Glutamatergic neuron (in vitro differentiated cells): Measurements from ENCODE around the gene OR51L1. TPM values are rescaled to one million over a fixed set of nuclear protein-coding genes. Genes with fewer than 3 reads are reported as not detected.

Source experiments
- DNase-seq: peaks from one replicate; pipeline ENCODE4 v3.0.0; 2022
- H3K27ac Mint-ChIP-seq: one replicate; pipeline ENCODE4 v1.8.0; 2020; ENCODE audit warnings: mild to moderate bottlenecking, mixed read lengths, inconsistent platforms; ENCODE audit not compliant: unreplicated experiment
- H3K27me3 Mint-ChIP-seq: one replicate; pipeline ENCODE4 v1.8.0; 2020; ENCODE audit warnings: mild to moderate bottlenecking, moderate library complexity, mixed read lengths, inconsistent platforms; ENCODE audit not compliant: unreplicated experiment
- H3K36me3 Mint-ChIP-seq: one replicate; pipeline ENCODE4 v1.8.0; 2020; ENCODE audit warnings: mild to moderate bottlenecking, mixed read lengths, inconsistent platforms; ENCODE audit not compliant: unreplicated experiment
- H3K4me1 Mint-ChIP-seq: one replicate; pipeline ENCODE4 v1.8.0; 2020; ENCODE audit warnings: mild to moderate bottlenecking, low read depth, mixed read lengths, inconsistent platforms; ENCODE audit not compliant: unreplicated experiment
- H3K4me3 Mint-ChIP-seq: one replicate; pipeline ENCODE4 v1.8.0; 2020; ENCODE audit warnings: mild to moderate bottlenecking, mixed read lengths, inconsistent platforms; ENCODE audit not compliant: unreplicated experiment
- H3K9me3 Mint-ChIP-seq: one replicate; pipeline ENCODE4 v1.8.0; 2020; ENCODE audit warnings: mild to moderate bottlenecking, moderate library complexity, mixed read lengths, inconsistent platforms; ENCODE audit not compliant: unreplicated experiment
- CTCF ChIP-seq: fragments of 200-600 bp; sonication (generic); IDR thresholded peaks from one replicate; pipeline ENCODE4 v1.5.0; 2021; ENCODE audit not compliant: partially characterized antibody, unreplicated experiment
- total RNA-seq: library from RNA; stranded (reverse); fragmentation: NEBNext Ultra II Directional; extraction: Animal tissue kit (Norgen Biotek cat#: 25700); gene quantifications from one replicate; pipeline ENCODE4 v1.2.1, GENCODE V29; 2021; ENCODE audit not compliant: unreplicated experiment

The OR51L1 gene
- total RNA-seq, 1 donor from 2014 or later: not detected

- Mint-ChIP-seq H3K4me3 (no peak overlapping the region), H3K9me3 (peaks cover 7% of the 10 kb centered on the region), H3K36me3 (no peaks in the 10 kb centered on the region), H3K27me3 (no peaks in the 10 kb centered on the region), H3K27ac (no peak overlapping the region), H3K4me1 (peaks cover 4% of the 10 kb centered on the region)
- DNase-seq: no peak
- no peak for TF ChIP-seq CTCF
These were observed 31.8 kb upstream of the OR51L1 start for GRCh38 chr11:4962816-4963215.

- no peak for DNase-seq
- Mint-ChIP-seq H3K4me3 (no peak overlapping the region), H3K4me1 (no peaks in the 10 kb centered on the region), H3K27ac (no peak overlapping the region), H3K36me3 (no peaks in the 10 kb centered on the region), H3K9me3 (no peaks in the 10 kb centered on the region), H3K27me3 (no peaks in the 10 kb centered on the region)
- TF ChIP-seq CTCF: no peak
These were observed 19.2 kb upstream of the OR51L1 start for GRCh38 chr11:4975436-4975835.

- H3K36me3 Mint-ChIP-seq: no peaks in the 10 kb centered on the region
- no peak for TF ChIP-seq CTCF
These were observed 15.6 kb upstream of the OR51L1 start for GRCh38 chr11:4979036-4979435.

GRCh38 chr11:4982678-4983077 is 12.0 kb upstream of the OR51L1 start:
- DNase-seq: no peak
- TF ChIP-seq CTCF: no peak
- H3K27ac Mint-ChIP-seq: no peak overlapping the region
- H3K4me3 Mint-ChIP-seq: no peak overlapping the region
- no peaks in the 10 kb centered on the region for H3K27me3 Mint-ChIP-seq
- no peaks in the 10 kb centered on the region for H3K9me3 Mint-ChIP-seq
- no peaks in the 10 kb centered on the region for H3K36me3 Mint-ChIP-seq
- no peaks in the 10 kb centered on the region for H3K4me1 Mint-ChIP-seq

More at GRCh38 chr11:4979036-4979435, 15.6 kb upstream of the OR51L1 start:
- no peak for DNase-seq
- Mint-ChIP-seq H3K27ac (no peak overlapping the region), H3K4me3 (no peak overlapping the region), H3K9me3 (no peaks in the 10 kb centered on the region), H3K27me3 (no peaks in the 10 kb centered on the region), H3K4me1 (no peaks in the 10 kb centered on the region)

- DNase-seq: peak; percentile 16
- no peaks in the 10 kb centered on the region for H3K36me3 Mint-ChIP-seq
- no peak overlapping the region for H3K4me3 Mint-ChIP-seq
- no peaks in the 10 kb centered on the region for H3K27me3 Mint-ChIP-seq
- no peak overlapping the region for H3K27ac Mint-ChIP-seq
- H3K9me3 Mint-ChIP-seq: no peaks in the 10 kb centered on the region
- no peak for TF ChIP-seq CTCF
- H3K4me1 Mint-ChIP-seq: no peaks in the 10 kb centered on the region
These were observed 10.8 kb upstream of the OR51L1 start for GRCh38 chr11:4983841-4984240.
